CD1c-positive myeloid dendritic cell (primary cell): ENCODE measurements around the gene PYROXD2.
A peak's percentile ranks its signal among the peaks of the same experiment; 100 is the strongest.

Source experiments
- DNase-seq: peaks from one replicate; pipeline ENCODE4 v3.0.0-alpha.2; 2016; ENCODE audit errors: extremely low spot score

The PYROXD2 gene

GRCh38 chr10:98414932-98415730 is at the start of gene PYROXD2:
Gene PYROXD2, minus strand, starts transcription at chr10:98415182. Its CDS starts 47 bp downstream, at chr10:98415135.
- DNase-seq: peak; percentile 21

- DNase-seq: peak; percentile 30
Observed at GRCh38 chr10:98463976-98464754, 49.2 kb upstream of the PYROXD2 start.

GRCh38 chr10:98463016-98463415 is 48.0 kb upstream of the PYROXD2 start:
- DNase-seq: no peak

GRCh38 chr10:98461500-98461842 is 46.5 kb upstream of the PYROXD2 start:
- no peak for DNase-seq

GRCh38 chr10:98460837-98461499 is 46.0 kb upstream of the PYROXD2 start:
- peak; percentile 52 for DNase-seq

GRCh38 chr10:98458809-98459784 is 44.1 kb upstream of the PYROXD2 start:
- DNase-seq: no peak

- DNase-seq: no peak
Observed at GRCh38 chr10:98457721-98458120, 42.7 kb upstream of the PYROXD2 start.

GRCh38 chr10:98456686-98457482 is 41.9 kb upstream of the PYROXD2 start:
- no peak for DNase-seq

GRCh38 chr10:98456043-98456570 is 41.1 kb upstream of the PYROXD2 start:
- no peak for DNase-seq

GRCh38 chr10:98453729-98454128 is 38.7 kb upstream of the PYROXD2 start:
- DNase-seq: peak; percentile 10

GRCh38 chr10:98450618-98451017 is 35.6 kb upstream of the PYROXD2 start:
- no peak for DNase-seq

GRCh38 chr10:98449287-98449686 is 34.3 kb upstream of the PYROXD2 start:
- no peak for DNase-seq

GRCh38 chr10:98446661-98447221 is 31.8 kb upstream of the PYROXD2 start, which contains the start of gene HPS1:
Gene HPS1, minus strand, starts transcription at chr10:98446935. Its CDS starts 3,695 bp downstream, at chr10:98443240.
- peak; percentile 80 for DNase-seq

- peak; percentile 61 for DNase-seq
Observed at GRCh38 chr10:98446151-98446660, 31.2 kb upstream of the PYROXD2 start.

GRCh38 chr10:98445200-98445812 is 30.3 kb upstream of the PYROXD2 start:
- peak; percentile 24 for DNase-seq

GRCh38 chr10:98444314-98445006 is 29.5 kb upstream of the PYROXD2 start:
- DNase-seq: peak; percentile 91

GRCh38 chr10:98438715-98439114 is 23.7 kb upstream of the PYROXD2 start:
- DNase-seq: no peak

- DNase-seq: no peak
Observed at GRCh38 chr10:98436704-98437103, 21.7 kb upstream of the PYROXD2 start.
